Spinal cord (tissue), 10 donors: ENCODE data around the gene SST. TPM values are rescaled to one million over a fixed set of nuclear protein-coding genes. Genes with fewer than 3 reads are reported as not detected.

Experiments
- DNase-seq, 6 donors: peaks; one replicate each; pipeline versions ENCODE4 v3.0.0 to v3.0.0-alpha.2; 2013 to 2015; ENCODE audit warnings: low spot score in 6 of 6, low read depth in 4 of 6
- H3K27ac ChIP-seq: one replicate; pipeline ENCODE4 v1.5.1; 2013; ENCODE audit warnings: low read depth, low read length, control low read depth
- H3K27me3 ChIP-seq: one replicate; pipeline ENCODE4 v1.6.1; 2013; ENCODE audit warnings: low read length; ENCODE audit not compliant: control insufficient read depth, insufficient read depth
- H3K36me3 ChIP-seq: one replicate; pipeline ENCODE4 v1.6.1; 2013; ENCODE audit warnings: low read length; ENCODE audit not compliant: control insufficient read depth, insufficient read depth
- H3K4me1 ChIP-seq: one replicate; pipeline ENCODE4 v1.6.1; 2013; ENCODE audit warnings: low read length; ENCODE audit not compliant: control insufficient read depth, insufficient read depth
- H3K4me3 ChIP-seq: one replicate; pipeline ENCODE4 v1.5.1; 2013; ENCODE audit warnings: low read depth, low read length, control low read depth
- H3K9me3 ChIP-seq: one replicate; pipeline ENCODE4 v1.6.1; 2013; ENCODE audit warnings: low read length; ENCODE audit not compliant: control insufficient read depth, insufficient read depth
- WGBS: methylation state at CpG from one replicate; pipeline ENCODE4 v1.1.5; 2013; ENCODE audit warnings: missing lambda C conversion rate; ENCODE audit not compliant: insufficient coverage; 5-methylcytosine and 5-hydroxymethylcytosine counted together
- polyA plus RNA-seq, 2 donors: library from polyadenylated mRNA; unstranded; fragments of 120-200 nt; gene quantifications; one replicate each; pipeline ENCODE4 v1.2.1, GENCODE V29; 2013; ENCODE audit not compliant: insufficient read length in 2 of 2
- total RNA-seq, 2 donors: library from RNA; depleted of rRNA in 1 of 2; stranded (reverse); fragments of 120-200 nt in 1 of 2; fragments of >200 nt in 1 of 2; gene quantifications; one replicate each; pipeline versions ENCODE4 v1.2.3 to v1.2.4, GENCODE V29; 2013 to 2014
- donor health status: healthy.

Gene SST
- total and polyA plus RNA-seq, 4 donors: 29.2 to 317 (median 180) TPM

DNA sequence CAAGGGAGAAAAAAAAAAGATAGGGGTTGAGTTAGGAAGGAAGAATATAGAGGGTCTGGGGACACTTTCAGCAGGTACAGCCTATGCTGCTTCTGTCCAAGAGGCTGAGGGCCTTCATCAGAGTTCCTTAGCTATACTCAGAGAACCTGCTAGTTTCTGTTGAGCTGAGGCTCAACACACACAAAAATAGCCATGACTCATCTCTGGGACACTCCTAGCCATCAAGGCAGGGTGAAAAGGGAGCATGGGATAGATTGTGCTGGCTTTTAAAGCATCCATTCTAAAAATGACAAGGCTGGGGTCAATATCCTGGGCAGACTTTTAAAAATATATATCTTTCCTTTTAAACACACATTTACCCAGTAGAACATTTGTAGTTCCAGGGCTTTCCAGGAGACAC is 35.0 kb upstream of the SST start:
- peaks cover 3% of the 10 kb centered on the region for H3K4me1 ChIP-seq
- H3K36me3 ChIP-seq: no peaks in the 10 kb centered on the region
- no peaks in the 10 kb centered on the region for H3K9me3 ChIP-seq
- H3K27ac ChIP-seq: no peak overlapping the region
- H3K4me3 ChIP-seq: no peak overlapping the region
- no peaks in the 10 kb centered on the region for H3K27me3 ChIP-seq
- no peak for DNase-seq

DNA sequence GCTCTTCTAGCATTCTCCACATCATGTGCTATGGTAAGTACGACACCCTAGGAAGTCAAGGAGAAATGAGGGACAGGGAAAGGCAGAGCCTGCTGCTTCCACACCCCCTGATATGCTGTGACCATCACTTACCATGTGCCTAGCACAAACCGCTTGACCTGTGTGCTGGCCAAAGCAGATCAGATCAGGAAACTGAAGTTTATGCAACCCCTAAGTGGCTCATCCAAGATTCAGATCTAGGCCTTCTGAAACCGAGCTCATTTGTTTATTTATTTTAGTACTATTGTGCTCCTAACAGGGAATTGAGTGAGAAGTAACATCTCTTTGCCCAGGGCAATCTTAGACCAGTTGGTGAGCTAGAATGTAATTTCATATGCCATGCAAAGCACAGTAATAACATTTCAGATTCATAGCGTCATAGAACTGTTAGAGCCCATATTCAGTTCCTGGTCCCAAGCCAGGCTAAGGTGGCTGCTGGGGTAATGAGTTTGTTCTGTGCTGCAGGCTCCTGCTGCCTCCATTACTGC is 32.4 kb upstream of the SST start, which contains the start of gene RTP2:
TSS of gene RTP2 (minus strand) at position 51 of the 527 bp plus-strand sequence. CDS start 429 bp downstream, outside the sequence.
- Histone ChIP-seq H3K4me3 (no peak within 1 kb of the TSS), H3K27ac (no peak within 1 kb of the TSS), H3K36me3 (no peaks in the 10 kb centered on the region), H3K9me3 (no peaks in the 10 kb centered on the region), H3K27me3 (no peaks in the 10 kb centered on the region), H3K4me1 (peaks cover 3% of the 10 kb centered on the region)
- 50% methylated on average over 2 of the region's 4 CpGs for WGBS
- DNase-seq: peak in 1 of 6 donors; percentile 47

DNA sequence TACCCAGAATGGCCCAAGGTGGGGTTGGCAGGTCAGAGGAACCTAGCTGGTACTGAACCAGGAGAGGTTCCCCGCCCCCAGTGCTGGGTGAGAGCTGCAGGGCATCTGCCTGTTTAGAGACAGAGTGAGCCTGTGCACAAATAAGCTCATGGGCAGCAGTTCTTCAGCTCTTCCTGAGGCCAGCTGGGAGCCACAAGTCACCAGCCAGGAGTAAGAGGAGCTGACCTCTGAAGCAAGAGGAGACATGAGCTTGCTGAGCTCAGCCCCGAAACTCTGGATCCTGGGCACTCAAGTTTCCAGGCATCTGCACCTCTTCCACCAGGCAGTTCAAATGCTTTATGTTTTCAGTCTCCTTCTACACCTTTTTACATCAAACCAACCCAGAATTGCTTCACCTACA is 30.1 kb upstream of the SST start:
- Histone ChIP-seq H3K27me3 (no peaks in the 10 kb centered on the region), H3K4me3 (no peak overlapping the region), H3K27ac (no peak overlapping the region), H3K36me3 (no peaks in the 10 kb centered on the region), H3K4me1 (peaks cover 3% of the 10 kb centered on the region), H3K9me3 (no peaks in the 10 kb centered on the region)
- no peak for DNase-seq
- WGBS: 77% methylated on average over 2 of the region's 2 CpGs

DNA sequence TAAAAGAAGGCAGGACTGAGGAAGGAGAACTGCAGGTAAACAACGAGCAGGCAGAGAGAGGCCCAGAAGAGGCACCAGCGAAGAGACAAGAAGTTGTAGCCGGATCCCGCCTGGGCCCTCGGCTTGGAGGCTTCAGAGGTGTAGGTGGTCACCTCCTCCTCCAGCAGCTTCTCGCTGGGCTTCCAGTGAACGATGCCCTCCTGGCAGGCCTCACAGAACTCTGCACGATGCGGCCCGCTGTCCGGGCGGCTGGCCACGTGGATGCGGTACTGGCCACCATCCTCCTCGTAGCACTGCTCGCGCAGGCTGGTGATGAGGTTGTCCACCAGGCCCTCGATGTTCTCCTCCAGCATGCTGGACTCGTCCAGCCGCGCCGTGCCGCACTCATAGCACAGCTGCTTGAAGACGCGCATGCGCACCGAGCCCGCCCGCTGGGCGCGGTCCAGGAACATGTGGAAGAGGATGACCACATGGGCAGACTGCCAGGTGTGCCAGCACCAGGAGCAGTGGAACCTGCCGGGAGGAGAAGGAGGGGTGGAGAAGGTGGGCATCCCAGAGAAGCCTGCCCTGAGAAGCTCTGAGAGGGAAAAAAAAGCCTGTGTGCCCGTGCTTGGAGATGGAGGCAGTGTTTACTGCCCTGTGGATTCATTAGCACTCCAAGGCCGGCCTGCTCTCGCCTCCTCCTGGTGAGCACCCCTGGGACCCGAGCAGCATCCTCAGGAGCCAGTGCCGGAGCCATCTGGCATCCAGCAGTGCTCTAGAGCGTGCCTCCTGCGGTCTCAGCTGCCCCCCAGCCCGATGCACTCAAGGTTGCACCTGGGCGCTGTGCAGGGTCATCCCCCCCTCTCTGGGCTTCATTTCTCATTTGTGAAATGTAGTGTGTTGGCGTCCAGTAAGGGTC is 28.6 kb upstream of the SST start:
- no peaks in the 10 kb centered on the region for H3K36me3 ChIP-seq
- no peak overlapping the region for H3K4me3 ChIP-seq
- H3K27ac ChIP-seq: no peak overlapping the region
- H3K27me3 ChIP-seq: no peaks in the 10 kb centered on the region
- WGBS: 93% methylated on average over 20 of the region's 42 CpGs
- no peaks in the 10 kb centered on the region for H3K9me3 ChIP-seq
- peaks cover 3% of the 10 kb centered on the region for H3K4me1 ChIP-seq
- no peak for DNase-seq

DNA sequence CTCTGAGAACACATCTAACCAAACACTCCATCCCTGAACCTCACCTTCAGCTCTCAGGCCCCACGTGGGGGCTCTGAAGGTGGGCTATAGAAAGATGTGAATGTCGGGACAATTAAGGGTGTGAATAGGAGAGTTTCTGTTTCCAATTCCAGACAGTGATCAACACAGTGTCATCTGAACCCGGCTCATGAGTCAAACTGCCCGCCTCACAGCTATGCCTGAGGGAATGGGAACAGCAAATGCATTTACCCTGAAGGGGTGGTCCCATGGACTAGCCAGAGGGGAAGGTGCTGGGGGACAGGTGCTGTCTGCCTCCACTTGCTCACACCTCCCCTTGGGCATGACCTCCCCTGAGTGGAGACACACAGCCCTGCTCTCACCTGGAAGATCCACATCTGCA is 25.8 kb upstream of the SST start:
- Histone ChIP-seq H3K27me3 (no peaks in the 10 kb centered on the region), H3K4me3 (no peak overlapping the region), H3K4me1 (no peaks in the 10 kb centered on the region), H3K27ac (no peak overlapping the region), H3K9me3 (no peaks in the 10 kb centered on the region), H3K36me3 (no peaks in the 10 kb centered on the region)
- WGBS: 100% methylated on average over 1 of the region's 4 CpGs
- DNase-seq: no peak

DNA sequence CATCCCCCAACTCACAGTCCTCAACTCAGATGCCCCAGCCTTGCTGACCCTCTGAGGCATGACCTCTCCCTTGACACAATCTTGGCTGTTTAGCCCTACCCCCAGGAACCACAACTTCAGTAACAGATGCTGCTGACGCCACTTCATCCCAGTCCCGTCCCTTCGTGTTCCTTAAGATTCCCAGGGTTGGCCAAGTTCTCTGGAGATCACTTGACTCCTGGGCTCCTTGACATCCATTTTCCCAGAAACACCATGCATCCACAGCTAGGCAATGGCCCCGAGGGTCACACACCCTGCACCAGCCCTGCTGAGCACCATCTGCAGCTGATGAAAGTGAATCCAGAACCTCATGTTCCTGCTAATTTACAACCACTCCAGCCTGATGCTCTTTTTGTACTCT is 25.3 kb upstream of the SST start:
- no peaks in the 10 kb centered on the region for H3K36me3 ChIP-seq
- no peaks in the 10 kb centered on the region for H3K4me1 ChIP-seq
- DNase-seq: no peak
- H3K9me3 ChIP-seq: no peaks in the 10 kb centered on the region
- no peak overlapping the region for H3K4me3 ChIP-seq
- H3K27ac ChIP-seq: no peak overlapping the region
- WGBS: 88% methylated on average over 4 of the region's 4 CpGs
- no peaks in the 10 kb centered on the region for H3K27me3 ChIP-seq

DNA sequence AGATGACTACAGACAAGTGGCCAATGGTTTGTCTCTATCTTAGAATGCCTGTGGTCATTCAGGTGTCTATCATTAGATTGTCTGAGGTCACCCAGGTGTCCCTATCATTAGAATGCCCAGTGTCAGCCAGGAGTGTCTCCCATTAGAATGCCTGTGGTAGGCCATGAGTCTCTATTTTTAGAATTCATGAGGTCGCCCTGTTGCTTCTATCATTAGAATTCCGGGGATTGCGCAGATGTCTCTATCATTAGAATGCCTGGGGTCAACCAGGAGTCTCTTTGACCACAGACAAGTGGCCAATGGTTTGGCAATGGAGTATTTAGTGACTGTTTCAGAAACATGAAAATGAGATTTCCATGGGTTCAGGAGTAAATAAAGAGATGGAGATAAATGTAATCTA is 24.6 kb upstream of the SST start:
- Histone ChIP-seq H3K4me3 (no peak overlapping the region), H3K36me3 (no peaks in the 10 kb centered on the region), H3K4me1 (no peaks in the 10 kb centered on the region), H3K9me3 (no peaks in the 10 kb centered on the region), H3K27me3 (no peaks in the 10 kb centered on the region), H3K27ac (no peak overlapping the region)
- no peak for DNase-seq
- 85% methylated on average over 3 of the region's 3 CpGs for WGBS

DNA sequence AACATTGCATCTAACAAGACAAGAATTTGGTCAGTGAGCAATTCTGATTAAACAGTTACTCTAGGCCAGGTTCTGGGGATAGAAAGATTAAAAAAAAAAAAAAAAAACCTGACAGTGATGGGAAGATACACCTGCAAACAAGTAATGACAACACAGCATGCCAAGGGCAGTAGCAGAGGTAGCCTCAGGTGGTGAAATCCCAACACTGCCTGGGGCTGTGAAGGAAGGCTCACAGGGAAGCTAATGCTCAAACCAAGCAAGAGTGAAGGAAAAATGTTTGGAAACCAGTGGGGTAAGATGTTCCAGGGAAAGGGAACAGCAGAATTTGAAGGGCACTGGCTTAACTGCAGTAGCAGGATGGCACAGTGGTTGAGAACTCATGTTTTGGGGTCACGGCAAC is 23.2 kb upstream of the SST start:
- no peak overlapping the region for H3K27ac ChIP-seq
- no peaks in the 10 kb centered on the region for H3K9me3 ChIP-seq
- no peak overlapping the region for H3K4me3 ChIP-seq
- H3K27me3 ChIP-seq: no peaks in the 10 kb centered on the region
- H3K36me3 ChIP-seq: no peaks in the 10 kb centered on the region
- no CpG with 5 or more reads among the region's 1 CpG for WGBS
- no peaks in the 10 kb centered on the region for H3K4me1 ChIP-seq
- no peak for DNase-seq

DNA sequence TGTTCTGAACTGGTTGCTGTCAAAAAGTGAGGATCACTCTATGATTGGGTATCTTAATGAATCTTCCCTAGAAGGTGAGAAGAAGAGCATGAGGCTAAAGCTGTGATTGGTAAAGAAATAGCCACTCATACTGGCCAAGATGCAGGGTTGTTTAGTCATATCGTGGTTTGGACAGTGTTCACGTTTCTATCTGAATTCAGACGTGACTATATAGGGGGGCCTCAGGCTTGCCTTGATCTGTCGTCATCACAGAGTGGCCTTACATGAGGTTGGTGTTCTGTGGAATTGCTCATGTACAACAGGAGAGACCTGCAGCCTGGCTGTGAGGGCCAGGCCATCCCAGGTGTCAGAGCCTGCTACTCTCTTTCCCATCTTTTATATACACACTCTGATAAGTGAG is 19.8 kb upstream of the SST start:
- Histone ChIP-seq H3K36me3 (no peaks in the 10 kb centered on the region), H3K27me3 (no peaks in the 10 kb centered on the region), H3K27ac (no peak overlapping the region), H3K4me3 (no peak overlapping the region), H3K9me3 (no peaks in the 10 kb centered on the region), H3K4me1 (no peaks in the 10 kb centered on the region)
- DNase-seq: no peak
- 100% methylated on average over 4 of the region's 4 CpGs for WGBS
